GM19351 (cell line): ENCODE measurements around the gene S100G.
"Not testable (repeated sequence)": the region's sequence is repeated elsewhere in the genome, so short reads cannot be mapped to it uniquely, and the experiment has no call there.

Experiments
- ATAC-seq: cut with Tn5 transposase; IDR thresholded peaks from one replicate; pipeline ENCODE4 v1.9.1; 2021; ENCODE audit warnings: mild to moderate bottlenecking, moderate library complexity; ENCODE audit not compliant: unreplicated experiment

The S100G gene, protein sequence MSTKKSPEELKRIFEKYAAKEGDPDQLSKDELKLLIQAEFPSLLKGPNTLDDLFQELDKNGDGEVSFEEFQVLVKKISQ

DNA sequence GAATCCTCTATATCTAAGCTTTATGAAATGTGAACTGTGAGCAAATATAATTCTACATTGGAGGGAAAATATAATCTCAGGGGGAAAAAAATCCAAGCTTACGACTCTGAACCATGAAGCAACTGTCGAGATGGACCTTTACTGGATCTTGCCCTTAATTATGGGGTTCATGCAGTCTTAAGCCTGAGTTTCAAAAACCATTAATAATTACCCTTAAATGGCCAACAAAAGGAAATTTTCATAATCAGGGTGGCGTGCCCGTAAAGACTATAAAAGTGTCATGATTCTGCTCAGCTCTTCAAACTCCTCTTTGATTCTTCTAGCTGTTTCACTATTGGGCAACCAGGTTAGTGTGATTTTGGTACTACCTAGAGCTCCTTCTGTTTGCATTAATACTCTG, at the start of gene S100G:
Gene S100G, plus strand, starts transcription at position 301 of the 400 bp plus-strand sequence. CDS start 849 bp downstream, outside the sequence.
- ATAC-seq: no peak

- ATAC-seq: no peak
Measured at GRCh38 chrX:16601885-16602284, 48.1 kb upstream of the S100G start.

DNA sequence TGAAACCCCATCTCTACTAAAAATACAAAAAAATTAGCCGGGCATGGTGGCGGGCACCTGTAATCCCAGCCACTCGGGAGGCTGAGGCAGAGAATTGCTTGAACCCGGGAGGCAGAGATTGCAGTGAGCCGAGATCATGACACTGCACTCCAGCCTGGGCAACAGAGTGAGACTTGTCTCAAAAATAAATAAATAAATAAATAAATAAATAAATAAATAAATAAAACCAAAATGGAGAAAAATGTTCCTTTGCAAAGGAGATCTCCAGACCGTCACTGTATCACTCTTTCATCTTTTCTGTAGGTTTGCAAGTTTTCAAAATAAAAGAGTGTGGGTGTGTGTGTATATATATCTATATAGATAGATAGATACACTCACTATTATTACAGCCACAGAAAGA, 46.7 kb upstream of the S100G start:
- ATAC-seq: not testable (repeated sequence)

DNA sequence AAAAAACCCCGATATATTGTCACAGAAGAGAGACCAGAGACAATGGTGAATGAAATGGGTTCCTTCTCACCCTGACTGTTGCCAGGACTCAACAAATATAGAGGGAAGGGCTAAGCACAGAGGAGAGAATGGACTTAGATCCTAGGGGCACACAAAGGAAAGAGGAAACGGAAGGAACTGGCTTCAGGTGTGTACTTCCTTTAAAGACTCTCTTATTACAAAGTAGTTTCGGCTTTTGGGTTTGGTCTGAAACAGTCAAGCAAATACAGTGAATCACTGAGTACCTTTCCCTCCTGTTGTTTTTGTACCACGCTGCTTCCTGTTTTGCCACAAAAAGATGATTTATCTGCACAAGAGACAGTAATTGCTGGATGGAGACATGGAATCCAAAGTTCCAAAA, 46.1 kb upstream of the S100G start:
- no peak for ATAC-seq

GRCh38 chrX:16604337-16604736, 45.6 kb upstream of the S100G start:
- no peak for ATAC-seq

DNA sequence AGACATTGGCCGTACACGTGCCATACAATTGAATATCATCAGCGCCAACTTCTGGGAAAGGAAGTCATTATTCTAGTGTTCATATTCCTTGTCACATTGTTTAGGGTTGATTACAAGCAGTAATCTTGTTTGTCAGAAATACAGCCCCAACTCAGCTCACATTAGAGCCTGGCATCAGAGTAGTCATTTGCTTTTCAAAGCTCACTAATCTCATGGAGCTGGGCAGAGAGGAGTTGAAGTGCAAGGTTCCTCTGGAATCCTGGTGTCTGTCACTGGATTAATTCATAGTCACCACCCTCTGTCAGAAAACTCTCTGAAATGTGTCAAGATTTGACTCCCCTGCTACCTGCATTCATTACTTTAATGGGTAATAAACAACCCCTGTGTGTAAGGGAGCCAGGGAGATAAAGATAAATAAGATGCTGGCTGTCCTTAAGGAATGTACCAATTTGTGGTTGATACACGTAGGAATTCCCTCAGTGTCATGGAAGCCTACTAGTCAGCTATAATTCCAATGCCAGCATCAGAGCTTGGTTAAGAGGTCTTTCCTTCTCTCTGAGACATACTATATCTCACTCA, 43.7 kb upstream of the S100G start:
- ATAC-seq: no peak

DNA sequence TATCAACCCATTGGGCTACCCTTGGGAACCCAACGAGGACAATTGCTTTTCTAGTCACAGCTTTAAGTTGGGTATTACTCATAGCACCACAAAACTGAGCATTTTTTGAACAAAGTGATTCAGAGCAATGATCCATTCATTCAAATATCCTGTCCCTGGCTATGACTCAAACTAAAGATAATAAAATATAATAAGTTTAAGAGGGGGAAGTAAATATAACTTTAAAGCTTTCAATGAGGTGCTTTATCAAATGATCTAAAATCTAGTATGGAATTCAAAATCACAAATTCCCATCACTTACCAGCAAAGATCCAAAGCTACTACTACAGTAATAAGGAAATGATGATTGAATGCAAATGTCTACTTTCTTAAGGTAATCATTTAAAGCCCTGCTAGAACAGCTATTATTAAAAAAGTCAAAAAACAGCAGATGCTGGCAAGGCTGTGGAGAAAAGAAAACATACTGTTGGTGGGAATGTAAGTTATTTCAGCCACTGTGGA, 39.8 kb upstream of the S100G start:
- no peak for ATAC-seq

- not testable (repeated sequence) for ATAC-seq
Measured at GRCh38 chrX:16610654-16611053, 39.3 kb upstream of the S100G start.

DNA sequence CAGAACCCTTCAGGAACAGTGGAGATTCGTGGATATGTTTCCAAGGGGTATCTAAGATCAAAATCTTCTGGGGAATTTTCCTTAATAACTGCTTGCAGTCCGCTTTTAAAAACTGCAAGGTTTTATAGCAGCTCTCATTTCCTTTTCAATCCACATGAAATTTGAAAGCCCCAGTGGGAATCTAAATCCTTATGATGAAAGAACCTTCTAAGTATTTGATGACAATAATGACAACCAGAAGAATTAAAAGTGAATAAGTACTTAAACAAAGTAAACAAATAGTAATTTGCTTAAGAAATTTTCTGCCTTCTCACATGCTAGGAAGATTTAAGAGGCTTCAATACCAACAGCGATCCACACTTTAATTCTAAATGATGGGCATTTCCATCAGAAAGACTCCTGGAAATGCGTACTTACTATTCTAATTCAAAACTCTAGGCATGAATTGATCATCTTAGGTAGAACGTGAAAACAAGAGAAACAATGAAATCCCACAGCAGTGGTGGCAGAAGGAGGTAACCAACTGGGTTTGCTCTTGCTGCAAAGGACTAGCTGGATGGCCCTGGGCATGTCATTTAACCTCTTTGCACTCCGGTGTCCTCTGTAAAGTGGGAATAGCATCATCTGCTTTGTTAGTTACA, 37.6 kb upstream of the S100G start:
- no peak for ATAC-seq

DNA sequence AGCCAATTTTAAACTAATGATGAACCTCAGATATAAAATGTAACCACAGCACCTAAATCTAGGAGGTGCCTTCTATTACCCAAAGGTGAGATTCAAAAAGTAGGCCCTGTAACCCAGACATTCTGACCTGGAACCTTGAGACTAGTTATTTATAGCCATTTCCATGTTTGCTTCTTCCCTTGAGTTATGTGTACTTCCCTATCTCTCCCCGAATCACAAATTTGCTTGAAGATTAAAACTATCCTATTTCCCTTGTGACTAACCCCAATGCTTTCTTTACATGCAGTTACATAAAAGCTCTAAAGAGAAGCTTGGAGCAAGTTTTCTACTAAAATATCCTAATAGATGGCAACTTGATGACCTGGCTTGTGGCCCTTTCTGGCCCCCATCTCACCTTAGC, 32.6 kb upstream of the S100G start:
- no peak for ATAC-seq

DNA sequence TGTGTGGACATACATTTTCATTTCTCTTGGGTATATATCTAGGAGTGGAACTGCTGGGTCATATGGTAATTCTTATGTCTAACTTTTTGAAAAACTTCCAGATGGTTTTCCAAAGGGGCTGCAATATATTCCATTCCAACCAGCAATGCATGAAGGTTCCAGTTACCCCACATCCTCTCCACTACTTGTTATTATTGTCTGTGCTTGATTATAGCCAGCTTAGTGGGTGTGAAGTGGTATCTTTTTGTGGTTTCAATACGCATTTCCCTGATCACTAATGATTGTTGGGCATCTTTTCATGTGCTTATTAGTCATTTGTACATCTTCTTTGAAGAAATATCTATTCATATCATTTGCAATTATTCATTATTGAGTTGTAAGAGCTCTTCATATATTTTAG, 31.5 kb upstream of the S100G start:
- ATAC-seq: no peak

DNA sequence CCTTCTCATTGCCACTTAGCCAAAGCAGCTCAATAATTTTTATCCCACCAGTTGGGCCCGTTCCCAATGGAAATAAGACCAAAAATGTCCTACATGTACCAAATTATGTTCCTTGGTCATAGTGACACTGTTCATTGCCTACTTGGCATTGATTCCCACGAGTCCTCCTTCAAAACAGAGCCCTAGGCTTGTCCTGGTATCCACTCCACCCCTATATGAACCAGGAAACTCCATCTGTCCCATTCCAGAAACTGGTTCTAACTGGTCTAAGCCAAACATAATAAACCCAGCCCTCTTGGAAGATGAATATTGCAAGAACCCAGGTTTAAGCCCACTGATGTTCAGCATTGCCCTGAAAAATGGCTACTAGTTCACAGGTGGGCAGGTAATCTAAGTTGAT, 30.9 kb upstream of the S100G start:
- no peak for ATAC-seq

DNA sequence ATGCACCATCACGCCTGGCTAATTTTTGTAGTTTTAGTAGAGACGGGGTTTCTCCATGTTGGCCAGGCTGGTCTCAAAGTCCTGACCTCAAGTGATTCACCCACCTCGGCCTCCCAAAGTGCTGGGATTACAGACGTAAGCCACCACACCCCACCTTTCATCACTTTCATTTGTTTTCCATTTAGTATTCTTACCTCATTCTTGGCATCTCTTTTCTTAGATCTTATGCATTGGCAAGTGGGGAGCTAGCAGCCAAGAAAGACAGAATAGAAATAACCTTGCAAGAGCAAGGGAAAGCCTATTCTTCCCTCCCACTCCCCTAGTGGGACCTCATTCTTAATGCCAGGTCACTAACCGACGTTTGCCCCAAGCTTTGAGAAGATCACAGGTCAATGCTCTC, 21.4 kb upstream of the S100G start:
- not testable (repeated sequence) for ATAC-seq

DNA sequence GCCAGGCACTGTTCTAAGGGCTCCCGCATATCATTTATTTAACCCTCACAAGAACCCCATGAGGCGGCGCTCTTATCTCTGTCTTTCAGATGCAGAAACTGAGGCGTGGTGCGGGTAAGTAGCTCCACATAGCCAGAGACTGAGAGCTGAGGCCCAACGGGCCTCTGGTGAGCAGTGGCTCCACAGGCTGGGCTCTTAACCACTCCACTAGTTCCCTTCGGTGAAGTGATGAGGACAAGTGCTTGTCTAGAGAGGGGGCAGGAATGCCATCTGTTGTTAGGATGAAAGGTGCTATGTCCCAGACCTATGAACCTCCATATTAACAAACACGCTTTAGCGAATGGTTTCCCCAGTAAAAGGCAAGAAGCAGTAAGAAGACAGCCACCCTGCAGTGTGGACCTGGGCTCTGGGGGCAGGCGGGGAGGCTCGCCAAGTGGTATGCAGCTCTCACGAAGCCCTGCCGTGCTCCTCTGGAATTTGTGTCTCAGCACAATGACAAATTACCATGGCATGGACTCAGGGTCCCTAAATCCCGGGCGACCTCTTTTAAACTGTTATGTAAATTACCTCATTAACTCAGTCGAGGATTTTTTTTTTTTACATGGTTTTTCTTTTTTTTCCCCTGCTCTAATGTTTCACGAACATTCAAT, 20.9 kb upstream of the S100G start:
- ATAC-seq: no peak

DNA sequence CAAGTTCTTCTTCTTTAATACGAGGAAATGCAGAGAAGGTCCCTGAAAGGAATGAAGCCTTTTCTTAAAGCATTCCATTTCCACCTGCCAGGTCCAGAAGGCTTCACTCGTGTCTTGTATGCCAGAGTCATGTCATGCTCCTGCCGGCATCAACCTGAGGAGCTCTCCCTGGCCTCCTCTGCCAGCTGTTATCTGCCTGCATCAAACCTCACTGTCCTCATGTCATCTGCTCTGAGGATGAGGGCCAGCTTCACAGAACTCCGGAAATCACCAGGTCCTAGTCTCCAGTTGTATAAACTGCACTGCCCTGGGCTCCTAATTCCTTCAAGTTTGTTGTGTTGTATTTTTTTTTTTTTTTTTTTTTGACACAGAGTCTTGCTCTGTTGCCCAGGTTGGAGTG, 20.0 kb upstream of the S100G start:
- no peak for ATAC-seq

DNA sequence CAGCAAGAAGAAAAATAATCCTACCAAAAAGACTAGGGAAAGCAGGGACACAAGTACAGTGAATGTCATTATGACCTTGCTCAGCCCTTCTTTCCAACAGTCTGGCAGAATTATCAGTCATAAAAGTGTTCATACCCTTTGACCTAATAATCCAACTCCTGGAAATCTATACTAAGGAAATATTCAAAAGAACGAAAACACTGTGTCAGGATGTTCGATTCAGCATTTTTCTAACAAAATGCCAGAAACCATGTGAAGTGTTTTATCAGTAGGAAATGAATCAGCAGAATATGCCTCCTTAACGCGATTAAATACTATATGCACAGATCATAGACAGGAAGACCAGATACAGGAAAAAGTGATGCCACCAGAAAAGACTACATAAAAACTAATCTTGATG, 16.2 kb upstream of the S100G start:
- ATAC-seq: no peak

DNA sequence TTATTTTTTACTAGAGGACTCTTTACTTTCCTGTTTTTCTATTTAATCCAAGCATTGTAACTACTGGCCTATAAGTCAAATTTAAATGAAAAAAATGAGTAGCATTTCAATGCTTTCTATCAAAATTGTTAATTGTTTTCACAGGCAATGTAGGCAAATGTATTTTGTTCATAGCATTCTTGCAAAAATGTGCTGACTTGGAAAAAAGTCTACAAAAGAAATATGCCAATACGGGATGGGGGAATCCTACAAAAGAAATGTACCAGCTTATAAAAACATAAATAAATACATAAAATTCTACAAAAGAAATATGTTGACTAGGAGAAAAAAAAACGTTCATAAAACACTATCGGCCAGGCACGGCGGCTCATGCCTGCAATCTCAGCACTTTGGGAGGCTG, 14.9 kb upstream of the S100G start:
- ATAC-seq: no peak

GRCh38 chrX:16635596-16635995, 14.4 kb upstream of the S100G start:
- no peak for ATAC-seq

DNA sequence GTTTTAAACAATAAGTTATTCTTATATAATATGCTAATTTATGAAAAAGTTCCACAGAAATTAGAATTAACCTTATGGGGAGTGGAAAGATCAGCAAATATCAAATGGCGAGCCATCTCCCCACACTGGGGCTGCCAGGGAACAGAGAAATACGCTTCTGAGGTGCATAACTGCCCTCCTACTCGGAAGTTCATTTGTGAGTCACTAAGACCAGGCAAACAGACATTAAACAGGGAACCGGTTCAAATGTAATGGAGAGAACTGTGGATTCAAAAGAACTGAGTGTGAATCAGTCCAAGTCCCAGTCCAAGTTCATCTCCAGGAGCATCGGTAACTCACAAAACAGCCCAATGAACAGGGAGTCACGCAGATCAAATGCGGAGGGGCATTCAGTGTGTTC, 11.4 kb upstream of the S100G start:
- ATAC-seq: no peak

GRCh38 chrX:16639966-16640365, 10.0 kb upstream of the S100G start:
- ATAC-seq: no peak

GRCh38 chrX:16640823-16641222, 9.1 kb upstream of the S100G start:
- no peak for ATAC-seq

- no peak for ATAC-seq
Measured at GRCh38 chrX:16643176-16643575, 6.8 kb upstream of the S100G start.
